HUES64 (cell line): ENCODE results near the gene NRROS.

Source experiments
- H3K27ac ChIP-seq: 2 replicates; pipeline ENCODE4 v1.7.0; 2013; ENCODE audit warnings: low read depth, low read length, inconsistent platforms
- H3K27me3 ChIP-seq: 2 replicates; pipeline ENCODE4 v1.6.1; 2013; ENCODE audit warnings: mild to moderate bottlenecking, low read length; ENCODE audit not compliant: insufficient read depth
- H3K36me3 ChIP-seq: 2 replicates; pipeline ENCODE4 v1.6.1; 2013; ENCODE audit warnings: mild to moderate bottlenecking, low read length; ENCODE audit not compliant: insufficient read depth
- H3K4me1 ChIP-seq: 2 replicates; pipeline ENCODE4 v1.6.1; 2013; ENCODE audit warnings: mild to moderate bottlenecking, low read length, moderate library complexity; ENCODE audit not compliant: insufficient read depth
- H3K4me3 ChIP-seq: 2 replicates; pipeline ENCODE4 v1.5.1; 2013; ENCODE audit warnings: mild to moderate bottlenecking, low read length, moderate library complexity
- H3K9ac ChIP-seq: 2 replicates; pipeline ENCODE4 v1.6.1; 2013; ENCODE audit warnings: mild to moderate bottlenecking, low read depth, low read length
- H3K9me3 ChIP-seq: 2 replicates; pipeline ENCODE4 v1.6.1; 2013; ENCODE audit warnings: low read depth, low read length; ENCODE audit not compliant: insufficient read depth
- WGBS: fragments of 150-250, 120-280 bp; methylation state at CpG from one replicate; pipeline ENCODE4 v1.1.7; 2013; ENCODE audit warnings: missing lambda C conversion rate; 5-methylcytosine and 5-hydroxymethylcytosine counted together

The NRROS gene

GRCh38 chr3:196689941-196690660 is 50.6 kb downstream of the NRROS start:
- no peak overlapping the region for H3K27ac ChIP-seq
- H3K36me3 ChIP-seq, result no peaks in the 10 kb centered on the region
- 95% methylated on average over 17 of the region's 17 CpGs for WGBS

GRCh38 chr3:196691386-196691785 is 51.9 kb downstream of the NRROS start:
- Histone ChIP-seq H3K27me3 (no peaks in the 10 kb centered on the region), H3K9me3 (no peaks in the 10 kb centered on the region)
- 91% methylated on average over 8 of the region's 8 CpGs for WGBS

More at GRCh38 chr3:196689941-196690660, 50.6 kb downstream of the NRROS start:
- Histone ChIP-seq H3K9me3 (no peaks in the 10 kb centered on the region), H3K4me3 (no peak overlapping the region), H3K9ac (no peak overlapping the region), H3K27me3 (no peaks in the 10 kb centered on the region), H3K4me1 (no peaks in the 10 kb centered on the region)

GRCh38 chr3:196694202-196694638 is 54.7 kb downstream of the NRROS start:
- Histone ChIP-seq H3K9ac (no peak overlapping the region), H3K4me3 (no peak overlapping the region), H3K27me3 (no peaks in the 10 kb centered on the region), H3K9me3 (no peaks in the 10 kb centered on the region), H3K36me3 (no peaks in the 10 kb centered on the region), H3K27ac (no peak overlapping the region), H3K4me1 (no peaks in the 10 kb centered on the region)
- WGBS, result 71% methylated on average over 1 of the region's 1 CpG

More at GRCh38 chr3:196691386-196691785, 51.9 kb downstream of the NRROS start:
- Histone ChIP-seq H3K36me3 (no peaks in the 10 kb centered on the region), H3K4me3 (no peak overlapping the region), H3K9ac (no peak overlapping the region), H3K27ac (no peak overlapping the region), H3K4me1 (no peaks in the 10 kb centered on the region)

GRCh38 chr3:196694941-196695848 is 55.7 kb downstream of the NRROS start:
- 95% methylated on average over 17 of the region's 17 CpGs for WGBS
- Histone ChIP-seq H3K27ac (no peak overlapping the region), H3K9ac (no peak overlapping the region), H3K36me3 (no peaks in the 10 kb centered on the region), H3K4me3 (no peak overlapping the region), H3K27me3 (no peaks in the 10 kb centered on the region), H3K9me3 (no peaks in the 10 kb centered on the region), H3K4me1 (no peaks in the 10 kb centered on the region)

- H3K4me1 ChIP-seq, result no peaks in the 10 kb centered on the region
- H3K36me3 ChIP-seq, result no peaks in the 10 kb centered on the region
- H3K9me3 ChIP-seq, result no peaks in the 10 kb centered on the region
- H3K9ac ChIP-seq, result no peak overlapping the region
- H3K4me3 ChIP-seq, result no peak overlapping the region
- H3K27ac ChIP-seq, result no peak overlapping the region
- 89% methylated on average over 5 of the region's 5 CpGs for WGBS
- no peaks in the 10 kb centered on the region for H3K27me3 ChIP-seq
Observed at GRCh38 chr3:196695849-196696226, 56.3 kb downstream of the NRROS start.

- no peak overlapping the region for H3K9ac ChIP-seq
- no peaks in the 10 kb centered on the region for H3K27me3 ChIP-seq
- no peaks in the 10 kb centered on the region for H3K36me3 ChIP-seq
- no peak overlapping the region for H3K4me3 ChIP-seq
- no peak overlapping the region for H3K27ac ChIP-seq
- H3K4me1 ChIP-seq, result no peaks in the 10 kb centered on the region
- 95% methylated on average over 3 of the region's 5 CpGs for WGBS
- no peaks in the 10 kb centered on the region for H3K9me3 ChIP-seq
Observed at GRCh38 chr3:196697270-196697669, 57.8 kb downstream of the NRROS start.

- Histone ChIP-seq H3K4me1 (no peaks in the 10 kb centered on the region), H3K9me3 (no peaks in the 10 kb centered on the region), H3K9ac (no peak overlapping the region), H3K4me3 (no peak overlapping the region), H3K27ac (no peak overlapping the region), H3K36me3 (no peaks in the 10 kb centered on the region), H3K27me3 (no peaks in the 10 kb centered on the region)
- 86% methylated on average over 7 of the region's 7 CpGs for WGBS
Observed at GRCh38 chr3:196699749-196700148, 60.3 kb downstream of the NRROS start.

- H3K4me1 ChIP-seq, result no peaks in the 10 kb centered on the region
- H3K27ac ChIP-seq, result no peak overlapping the region
- 91% methylated on average over 4 of the region's 4 CpGs for WGBS
- no peaks in the 10 kb centered on the region for H3K9me3 ChIP-seq
- H3K9ac ChIP-seq, result no peak overlapping the region
- no peaks in the 10 kb centered on the region for H3K27me3 ChIP-seq
- H3K4me3 ChIP-seq, result no peak overlapping the region
- no peaks in the 10 kb centered on the region for H3K36me3 ChIP-seq
Observed at GRCh38 chr3:196700801-196701200, 61.3 kb downstream of the NRROS start.

GRCh38 chr3:196706327-196706726 is 66.8 kb downstream of the NRROS start:
- Histone ChIP-seq H3K27ac (no peak overlapping the region), H3K4me1 (no peaks in the 10 kb centered on the region), H3K36me3 (no peaks in the 10 kb centered on the region), H3K9me3 (no peaks in the 10 kb centered on the region), H3K4me3 (no peak overlapping the region), H3K27me3 (peaks cover 7% of the 10 kb centered on the region), H3K9ac (no peak overlapping the region)
- 95% methylated on average over 4 of the region's 5 CpGs for WGBS

- Histone ChIP-seq H3K27ac (no peak overlapping the region), H3K4me3 (no peak overlapping the region), H3K9me3 (no peaks in the 10 kb centered on the region), H3K27me3 (peaks cover 10% of the 10 kb centered on the region), H3K36me3 (no peaks in the 10 kb centered on the region), H3K4me1 (no peaks in the 10 kb centered on the region), H3K9ac (no peak overlapping the region)
- WGBS, result 92% methylated on average over 4 of the region's 4 CpGs
Observed at GRCh38 chr3:196706731-196707130, 67.2 kb downstream of the NRROS start.

- WGBS, result 86% methylated on average over 6 of the region's 8 CpGs
- Histone ChIP-seq H3K36me3 (no peaks in the 10 kb centered on the region), H3K9ac (no peak overlapping the region), H3K9me3 (no peaks in the 10 kb centered on the region), H3K4me3 (no peak overlapping the region), H3K4me1 (no peaks in the 10 kb centered on the region), H3K27me3 (peaks cover 13% of the 10 kb centered on the region), H3K27ac (no peak overlapping the region)
Observed at GRCh38 chr3:196707566-196707965, 68.1 kb downstream of the NRROS start.
